GM12873 (cell line): Measurements from ENCODE around the gene BNIPL.

Source experiments
- CTCF ChIP-seq: IDR thresholded peaks from 2 replicates; pipeline ENCODE4 v1.5.1; 2012; ENCODE audit warnings: low read depth, mild to moderate bottlenecking, moderate library complexity, low read length, control low read depth; ENCODE audit not compliant: insufficient read depth; ENCODE audit errors: missing control alignments

Gene BNIPL

DNA sequence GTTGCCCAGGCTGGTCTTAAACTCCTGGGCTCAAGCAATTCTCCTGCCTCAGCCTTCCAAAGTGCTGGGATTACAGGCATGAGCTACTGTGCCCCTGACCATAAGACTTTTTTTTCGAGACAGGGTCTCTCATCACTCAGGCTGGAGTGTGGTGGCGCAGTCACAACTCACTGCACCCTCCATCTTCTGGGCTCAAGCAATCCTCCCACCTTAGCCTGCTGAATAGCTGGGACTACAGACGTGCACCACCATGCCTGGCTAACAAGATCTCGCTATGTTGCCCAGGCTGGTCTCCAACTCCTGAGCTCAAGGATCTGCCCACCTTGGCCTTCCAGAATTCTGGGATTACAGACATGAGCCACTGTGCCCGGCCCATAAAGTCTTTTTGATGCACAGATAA lies 13.1 kb downstream of the BNIPL start:
- no peak for TF ChIP-seq CTCF

DNA sequence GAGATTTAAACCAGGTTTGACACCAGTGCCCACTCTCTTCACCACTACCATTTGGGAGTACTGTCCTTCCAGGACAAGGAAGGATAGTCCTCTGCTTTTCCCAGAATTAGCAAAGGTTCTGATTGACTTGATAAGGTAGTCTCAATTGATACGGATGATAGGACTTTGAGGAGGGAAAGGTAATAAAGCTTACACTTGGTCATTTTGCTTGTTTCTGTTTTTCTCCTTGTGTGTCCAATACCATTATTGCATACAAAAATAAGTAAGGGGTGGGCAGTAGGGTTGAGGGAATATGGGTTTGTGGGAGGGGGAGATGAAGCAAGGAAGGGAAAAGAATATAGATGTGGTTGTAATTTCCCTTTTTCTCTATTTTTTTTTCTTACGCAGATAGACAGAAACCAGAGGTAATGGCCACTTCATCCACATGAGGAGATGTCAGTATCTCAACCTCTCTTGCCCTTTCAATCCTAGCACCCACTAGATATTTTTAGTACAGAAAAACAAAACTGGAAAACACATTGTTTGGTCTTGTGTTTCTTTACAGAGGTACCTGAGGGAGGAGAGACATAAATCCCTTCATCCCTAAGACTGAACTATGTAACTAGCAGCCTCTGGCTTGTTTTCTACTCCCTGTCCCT lies 13.8 kb downstream of the BNIPL start:
- TF ChIP-seq CTCF: no peak

DNA sequence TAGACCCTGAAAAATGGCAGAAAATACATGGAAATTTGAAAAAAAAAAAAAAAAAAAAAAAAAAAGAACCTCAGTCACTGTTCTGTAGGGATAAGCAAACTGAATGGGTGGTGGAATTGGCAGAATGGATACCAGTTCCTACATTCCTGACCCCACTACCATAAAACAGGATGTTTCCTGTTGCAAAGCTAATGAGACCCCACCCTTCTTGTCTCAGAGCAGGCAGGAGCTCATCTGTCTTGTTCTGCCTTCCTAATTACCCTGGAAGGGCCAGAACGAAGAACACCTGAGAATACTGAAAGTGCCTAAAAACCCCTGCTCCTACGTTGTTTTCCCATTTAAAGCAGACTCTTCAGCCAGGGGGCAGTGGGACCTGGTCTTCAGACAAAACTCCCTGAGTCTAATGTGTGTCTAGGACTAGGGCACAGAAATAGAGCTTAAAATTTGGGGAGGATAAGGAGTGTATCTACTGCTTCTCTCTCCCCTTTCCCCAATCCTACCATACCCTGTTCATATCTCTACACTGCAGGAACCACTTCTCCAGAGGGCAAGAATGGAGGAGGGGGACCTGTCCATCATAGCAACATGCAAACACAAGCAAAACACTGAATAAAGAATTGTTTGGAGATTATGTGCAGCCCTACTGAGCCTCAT lies 15.1 kb downstream of the BNIPL start:
- TF ChIP-seq CTCF: no peak

GRCh38 chr1:151054971-151055547 lies 18.7 kb downstream of the BNIPL start:
- TF ChIP-seq CTCF: no peak

GRCh38 chr1:151055581-151055980 lies 19.2 kb downstream of the BNIPL start:
- no peak for TF ChIP-seq CTCF

DNA sequence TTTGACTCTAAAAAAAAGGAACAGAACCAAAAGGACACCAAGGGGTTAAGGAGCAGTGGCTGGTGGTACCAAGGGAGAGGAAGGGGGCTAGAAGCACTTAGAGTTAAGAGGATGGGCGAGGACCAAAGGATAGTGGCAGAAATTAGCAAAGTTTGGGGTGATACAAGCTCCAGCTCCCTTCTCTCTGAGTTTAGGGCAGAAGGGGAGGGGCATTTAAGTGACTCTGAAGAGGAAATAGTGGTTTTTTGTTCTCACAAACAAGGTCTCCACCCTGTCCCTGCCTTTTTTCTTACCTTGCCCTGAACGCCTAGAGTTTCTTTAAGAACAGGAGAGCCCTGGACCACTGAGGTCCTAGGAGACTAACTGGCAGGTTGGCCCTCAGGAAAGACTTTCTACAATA lies 19.8 kb downstream of the BNIPL start:
- no peak for TF ChIP-seq CTCF

DNA sequence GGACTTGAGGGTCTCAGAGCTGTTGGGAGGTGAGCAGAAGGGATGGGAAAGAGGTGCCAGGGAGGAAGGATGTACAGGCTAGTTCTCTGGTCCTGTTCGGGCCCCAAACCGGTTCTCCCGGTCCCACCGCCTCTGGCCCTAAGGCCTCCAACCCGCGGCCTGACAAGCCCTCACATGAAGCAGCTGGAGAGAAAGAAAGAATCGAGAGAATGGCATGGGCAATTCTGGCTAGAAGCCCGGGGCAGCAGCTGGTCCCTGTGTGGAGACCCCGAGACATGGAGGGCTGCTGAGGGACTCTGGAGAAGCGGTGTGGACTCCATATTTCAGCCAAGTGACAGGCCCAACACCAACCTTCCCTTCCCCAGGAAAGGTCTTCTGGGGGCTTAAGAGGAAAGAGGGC lies 22.3 kb downstream of the BNIPL start:
- TF ChIP-seq CTCF: no peak
